Activated CD8-positive, alpha-beta memory T cell treated with anti-CD3 and anti-CD28 coated beads, Interleukin-2, amount 50 U/mL, for 48 hours (primary cell): ENCODE measurements around the gene TMEM220.

ENCODE experiments used
- DNase-seq: peaks from one replicate; pipeline ENCODE4 v3.0.0-alpha.2; 2020

Gene TMEM220

DNA sequence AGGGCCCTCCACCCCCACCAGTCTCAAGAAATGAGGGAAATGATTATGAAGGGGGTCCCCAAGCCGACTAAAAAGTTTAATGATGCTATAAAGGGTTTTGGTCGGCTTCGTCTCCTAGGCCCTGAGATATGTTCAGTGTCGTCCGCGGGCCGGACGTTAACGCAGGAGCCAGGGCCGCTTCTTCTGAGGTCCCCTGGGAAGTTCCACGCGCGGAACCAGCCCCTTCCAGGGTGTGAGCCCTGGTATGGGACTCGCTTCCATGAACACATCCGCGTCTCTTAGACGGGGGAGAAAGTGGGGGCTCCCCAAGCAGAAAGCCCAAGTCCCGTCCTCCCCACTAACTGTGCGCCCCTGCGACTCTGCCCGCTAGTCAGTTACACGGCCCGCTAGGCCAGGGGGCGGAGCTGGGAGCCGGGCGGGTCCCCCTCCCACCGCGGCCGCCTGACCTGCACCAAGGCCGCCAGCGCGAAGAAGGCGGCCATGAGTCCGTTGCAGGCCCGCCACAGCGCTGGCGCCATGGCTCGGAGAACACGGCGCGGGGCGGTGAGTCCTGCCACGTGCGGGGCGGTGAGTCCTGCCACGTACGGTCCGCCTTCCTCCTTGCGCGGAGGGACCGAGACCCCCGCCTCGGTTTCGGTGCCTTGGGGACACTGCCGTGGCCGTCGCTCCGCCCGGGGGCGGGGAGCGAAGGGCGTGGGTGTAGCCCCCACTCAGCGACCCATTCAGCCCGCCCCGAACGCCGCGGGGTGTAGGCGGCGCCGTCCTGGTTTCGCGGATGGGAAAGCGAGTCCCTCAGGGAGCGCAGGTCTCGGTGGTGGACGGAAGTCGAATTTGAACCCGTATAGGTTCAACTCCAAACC lies at the start of gene TMEM220:
TSS of gene TMEM220 (minus strand) at position 690 of the 860 bp plus-strand sequence. CDS start at position 518, 172 bp downstream.
- DNase-seq: peak; percentile 73

DNA sequence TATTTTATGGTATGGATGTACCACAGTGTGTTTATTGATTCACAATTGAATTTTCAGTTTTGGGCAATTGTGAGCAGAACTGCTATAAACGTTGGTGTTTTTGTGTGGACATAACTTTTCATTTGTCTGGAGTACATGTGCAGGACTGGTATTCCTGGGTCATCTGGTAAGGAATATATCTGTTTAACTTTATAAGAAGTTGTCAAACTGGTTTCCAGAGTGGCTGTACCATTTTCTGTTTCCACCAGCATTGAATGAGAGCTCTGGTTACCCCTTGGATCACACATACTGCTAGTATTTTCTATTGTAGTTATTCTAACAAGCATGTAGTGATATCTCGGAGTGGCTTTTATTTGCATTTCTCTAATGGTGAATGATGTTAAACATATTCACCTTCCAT lies 49.8 kb upstream of the TMEM220 start:
- no peak for DNase-seq

DNA sequence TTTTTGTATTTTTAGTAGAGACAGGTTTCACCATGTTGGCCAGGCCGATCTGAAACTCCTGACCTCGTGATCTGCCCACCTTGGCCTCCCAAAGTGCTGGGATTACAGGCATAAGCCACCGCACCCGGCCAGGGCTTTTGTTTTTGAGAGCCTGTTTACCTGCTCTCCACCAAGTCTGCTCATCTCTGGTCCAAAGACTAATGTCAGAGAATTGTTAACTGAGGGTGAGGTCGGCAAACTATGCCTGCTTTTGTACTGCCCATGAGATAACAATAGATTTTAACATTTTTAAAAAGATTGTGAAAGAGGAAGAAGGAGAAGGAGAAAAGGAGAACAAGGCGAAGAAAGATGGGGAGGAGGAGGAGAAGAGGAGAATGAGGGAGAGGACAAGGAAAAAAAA lies 48.1 kb upstream of the TMEM220 start:
- DNase-seq: no peak

DNA sequence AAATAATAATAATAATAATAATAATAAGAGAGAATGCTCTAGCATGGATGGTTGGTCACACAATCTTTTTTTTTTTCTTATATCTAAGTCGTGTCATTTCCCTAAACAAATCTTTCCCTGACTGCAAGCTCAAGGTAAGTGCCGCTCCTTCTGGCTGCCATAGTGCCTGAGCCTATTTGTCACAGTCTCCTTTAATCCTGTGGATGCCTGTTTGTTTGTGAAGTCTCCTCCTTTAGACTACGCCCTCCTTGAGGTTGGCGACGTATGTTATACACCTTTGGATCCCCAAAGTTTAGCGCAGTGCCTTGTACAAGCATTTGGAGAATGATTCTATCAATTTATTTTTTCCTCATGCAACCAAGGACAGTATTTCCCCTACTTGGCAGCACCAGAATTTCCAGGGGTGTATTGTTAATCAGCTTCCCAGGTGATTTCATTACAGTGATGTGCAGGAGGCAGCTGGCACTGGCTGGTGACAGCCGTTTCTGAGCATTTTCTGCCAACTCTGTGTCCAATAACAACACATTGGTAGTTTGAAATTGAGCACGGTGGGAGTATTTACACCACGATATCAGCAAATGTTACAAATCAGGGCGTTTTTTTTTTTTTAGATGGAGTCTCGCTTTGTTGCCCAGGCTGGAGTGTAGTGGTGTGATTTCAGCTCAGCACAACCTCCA lies 47.4 kb upstream of the TMEM220 start:
- no peak for DNase-seq

DNA sequence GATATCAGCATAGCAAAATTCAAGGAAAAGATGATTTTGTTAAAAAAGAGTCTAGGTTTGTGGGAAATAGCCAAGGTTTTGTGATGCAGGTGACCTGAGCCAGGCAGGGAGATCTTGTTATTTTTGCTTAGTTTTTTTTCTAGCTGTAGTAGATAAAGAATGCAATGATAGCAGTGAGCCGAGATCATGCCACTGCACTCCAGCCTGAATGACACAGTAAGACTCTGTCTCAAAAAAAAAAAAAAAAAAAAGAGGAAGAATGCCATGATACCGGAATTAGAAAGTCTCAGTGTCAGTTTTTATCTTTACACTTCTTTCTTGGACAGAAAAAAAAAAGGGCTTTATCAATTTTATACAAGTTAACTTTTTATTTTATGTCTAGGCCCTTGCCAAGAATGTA lies 46.6 kb upstream of the TMEM220 start:
- no peak for DNase-seq

DNA sequence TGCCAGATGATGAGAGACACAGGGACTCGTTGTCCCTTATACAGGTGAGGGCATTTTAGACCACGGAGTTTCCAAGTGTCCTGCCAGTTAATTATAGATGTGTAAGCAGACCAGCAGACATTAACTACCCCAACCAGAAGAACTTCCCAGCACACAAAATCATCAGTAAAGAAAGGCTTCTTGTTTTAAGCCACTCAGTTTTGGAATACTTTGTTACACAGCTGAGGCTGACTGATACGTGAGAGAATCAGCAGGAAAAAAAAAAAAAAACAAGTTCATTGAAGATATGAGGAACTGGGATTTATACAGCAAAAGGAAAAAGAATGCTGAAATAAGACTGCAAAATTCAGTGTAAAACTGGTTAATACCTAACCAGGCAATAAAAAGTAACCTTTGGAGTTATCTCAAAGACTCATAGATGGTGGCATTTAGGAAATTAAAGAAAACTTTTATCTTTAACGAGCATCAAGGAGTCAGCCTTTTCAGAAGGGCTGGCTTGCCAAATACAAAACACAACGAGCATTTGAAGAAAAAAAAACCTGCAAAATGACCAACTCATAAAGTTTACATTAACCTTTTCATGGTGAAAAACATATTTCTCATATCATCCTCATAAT lies 46.0 kb upstream of the TMEM220 start:
- DNase-seq: no peak

DNA sequence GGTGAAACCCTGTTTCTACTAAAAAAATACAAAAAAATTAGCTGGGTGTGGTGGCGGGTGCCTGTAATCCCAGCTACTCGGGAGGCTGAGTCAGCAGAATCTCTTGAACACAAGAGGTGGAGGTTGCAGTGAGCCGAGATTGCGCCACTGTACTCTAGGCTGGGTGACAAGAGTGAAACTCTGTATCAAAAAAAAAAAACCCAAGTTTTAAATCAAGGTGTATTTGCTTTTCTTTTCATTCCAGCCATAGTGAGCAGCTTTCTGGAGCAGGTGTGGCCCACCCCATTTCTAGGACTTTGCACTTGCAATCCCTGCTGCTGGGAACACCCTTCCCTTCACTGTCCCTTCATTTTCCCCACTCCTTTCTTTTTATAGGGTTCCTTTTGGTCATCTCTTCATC lies 45.2 kb upstream of the TMEM220 start:
- DNase-seq: no peak

DNA sequence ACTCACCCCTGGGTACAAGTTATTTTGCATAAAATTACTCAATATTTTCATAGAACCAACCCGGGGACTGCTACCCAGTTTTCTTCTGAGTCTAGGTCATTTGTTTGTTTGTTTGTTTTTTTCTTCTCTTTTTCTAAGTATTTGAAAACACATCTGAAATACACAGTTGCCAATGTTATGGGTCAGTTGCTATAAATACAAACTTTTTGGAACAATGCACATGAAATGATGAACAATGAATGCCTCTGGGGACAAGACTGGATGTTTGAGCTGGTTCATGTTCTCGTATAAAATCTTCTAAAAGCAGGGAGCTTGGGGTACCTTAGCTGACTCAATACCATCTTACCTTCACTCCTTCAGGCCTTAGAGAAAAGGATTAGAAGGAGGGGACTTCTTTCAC lies 43.6 kb upstream of the TMEM220 start:
- no peak for DNase-seq

DNA sequence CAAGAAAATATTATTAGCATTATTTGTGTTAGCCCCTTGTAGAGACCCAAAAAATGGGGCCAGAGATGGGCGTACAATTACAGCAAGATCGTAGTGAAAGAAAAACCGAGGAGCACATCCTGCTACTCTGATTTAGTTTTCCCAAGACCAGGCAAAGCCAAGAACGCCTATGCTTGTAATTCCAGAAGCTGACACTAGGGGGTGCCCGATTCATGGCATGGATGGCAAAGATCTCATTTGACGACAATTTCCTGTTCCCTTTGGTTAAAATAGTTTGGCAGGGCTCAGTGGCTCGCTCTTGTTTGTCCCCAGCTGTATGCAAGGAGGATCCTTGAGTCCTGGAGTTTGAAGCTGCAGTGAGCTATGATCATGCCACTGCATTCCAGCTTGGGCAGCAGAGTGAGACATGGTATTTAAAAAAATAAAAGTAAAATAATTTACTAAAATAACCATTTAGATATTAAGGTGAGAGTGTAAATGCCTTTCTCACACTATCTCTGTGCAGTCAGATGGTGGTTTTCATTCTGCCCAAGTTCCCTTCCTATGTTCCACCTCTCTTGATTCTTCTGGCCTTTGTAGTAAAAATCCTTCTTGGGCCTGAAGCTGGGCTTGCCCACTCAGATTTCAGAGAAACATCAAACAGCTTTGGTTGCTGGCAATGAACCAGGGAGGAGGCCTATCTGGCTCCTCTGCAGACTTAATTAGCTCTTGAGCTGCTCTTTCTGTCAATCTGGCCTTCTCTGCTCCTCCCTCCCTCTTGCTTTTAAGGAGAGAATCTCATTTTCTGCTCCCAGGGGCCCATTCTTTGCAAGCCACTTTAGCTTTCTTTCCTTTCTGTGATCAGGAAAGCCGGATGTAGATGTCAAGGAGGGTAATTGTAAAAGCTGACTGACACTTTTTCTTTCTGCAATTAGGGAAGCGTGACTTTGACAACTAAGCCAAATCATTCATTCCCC lies 42.9 kb upstream of the TMEM220 start:
- DNase-seq: peak; percentile 86

DNA sequence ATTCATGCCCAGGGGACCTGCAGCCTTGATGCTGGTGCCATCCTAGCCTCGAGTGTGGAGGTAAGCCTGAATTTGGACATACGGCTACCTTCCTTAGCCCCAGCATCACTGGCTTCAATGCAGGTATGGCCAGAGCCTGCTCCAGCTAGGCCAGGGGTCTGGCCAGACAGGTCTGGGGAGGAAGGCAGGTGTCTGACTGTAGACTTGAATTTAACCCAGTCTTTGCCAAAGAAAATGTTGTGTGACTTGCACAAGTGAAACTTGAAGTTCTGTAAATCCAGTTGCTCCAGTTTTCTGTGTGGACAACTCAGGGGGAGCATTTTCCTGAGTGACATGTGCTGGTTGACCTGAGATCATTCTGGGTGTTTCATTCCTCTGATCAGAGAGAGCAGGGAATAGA lies 41.3 kb upstream of the TMEM220 start:
- DNase-seq: no peak

DNA sequence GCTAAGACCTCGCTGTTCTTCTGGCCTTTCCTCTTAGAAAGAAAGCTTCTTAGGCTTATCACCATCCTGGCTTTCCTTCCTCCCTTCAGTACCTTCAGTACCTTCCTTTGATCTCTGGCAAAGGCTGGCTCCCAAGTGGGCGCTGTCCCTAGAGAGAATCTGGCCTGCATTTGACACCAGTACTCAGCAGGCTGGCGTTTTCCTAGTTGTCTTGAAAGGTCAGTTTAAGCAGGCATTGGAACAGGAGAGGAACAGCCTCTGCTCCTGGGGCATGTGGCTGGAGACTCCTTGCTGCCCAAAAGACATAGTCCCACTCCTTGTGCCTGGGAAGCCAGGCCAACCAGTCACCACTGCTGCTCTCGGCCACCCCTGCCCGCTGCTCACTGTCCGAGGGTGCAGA lies 40.0 kb upstream of the TMEM220 start:
- DNase-seq: no peak

DNA sequence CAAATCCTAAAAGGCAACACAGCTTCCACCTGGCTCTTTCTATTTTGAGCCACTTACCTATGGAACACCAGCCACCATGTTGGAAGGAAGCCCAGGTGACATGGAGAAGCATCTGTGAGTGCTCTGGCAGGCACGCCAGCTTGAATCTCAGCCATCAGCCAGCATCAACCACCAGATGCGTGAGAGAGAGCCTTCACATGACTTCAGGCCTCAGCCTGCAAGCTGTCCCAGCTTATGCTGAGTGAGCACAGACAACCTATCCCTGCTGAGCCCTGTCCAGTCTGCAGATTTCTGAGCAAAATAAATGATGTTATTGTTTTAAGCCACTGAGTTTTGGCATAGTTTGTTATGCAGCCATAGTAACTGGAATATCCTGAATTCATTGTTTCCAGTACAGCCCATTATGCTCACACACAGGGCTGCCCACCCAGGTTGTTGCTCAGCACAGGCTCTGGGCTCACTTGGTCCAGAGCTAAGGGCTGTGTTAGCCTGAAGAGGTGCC lies 39.0 kb upstream of the TMEM220 start:
- no peak for DNase-seq

DNA sequence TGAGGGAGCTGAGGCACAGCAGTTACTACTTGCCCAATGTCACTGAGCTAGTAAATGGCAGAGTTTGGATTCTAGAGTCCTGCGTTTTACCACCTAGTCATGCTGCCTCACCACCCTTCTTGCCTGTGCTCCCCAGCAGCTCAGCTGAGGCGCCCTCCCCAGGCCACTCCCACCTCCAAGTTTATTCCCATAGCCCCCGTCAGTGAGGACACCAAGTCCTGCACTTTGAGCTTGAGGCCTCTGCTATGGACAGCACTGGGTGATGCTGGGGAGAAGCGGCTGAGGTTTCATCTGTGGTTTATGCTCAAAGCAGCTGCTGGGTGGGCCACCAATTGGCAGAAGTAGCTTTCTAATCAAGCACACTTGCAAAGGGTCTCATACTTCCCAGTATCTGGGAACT lies 37.4 kb upstream of the TMEM220 start:
- no peak for DNase-seq

DNA sequence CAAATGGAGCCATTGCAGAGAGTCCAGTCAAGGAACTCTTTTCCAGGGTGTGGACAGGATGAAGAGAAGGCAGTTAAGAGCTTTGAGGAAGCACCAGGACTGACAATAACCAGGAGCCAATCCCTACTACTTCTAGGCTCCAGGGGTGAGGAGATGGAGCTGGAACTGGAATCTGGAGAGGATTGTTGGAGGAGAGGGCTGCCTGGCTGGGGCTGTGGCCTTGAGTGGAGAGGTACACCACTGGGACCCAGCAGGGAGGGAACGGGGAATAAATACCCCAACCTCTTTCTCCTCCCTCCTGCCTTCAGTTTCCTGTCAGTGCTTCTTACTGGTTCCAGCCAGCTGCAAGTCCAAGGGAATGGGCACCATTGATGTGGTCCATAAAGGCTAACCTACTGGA lies 32.2 kb upstream of the TMEM220 start:
- DNase-seq: no peak

DNA sequence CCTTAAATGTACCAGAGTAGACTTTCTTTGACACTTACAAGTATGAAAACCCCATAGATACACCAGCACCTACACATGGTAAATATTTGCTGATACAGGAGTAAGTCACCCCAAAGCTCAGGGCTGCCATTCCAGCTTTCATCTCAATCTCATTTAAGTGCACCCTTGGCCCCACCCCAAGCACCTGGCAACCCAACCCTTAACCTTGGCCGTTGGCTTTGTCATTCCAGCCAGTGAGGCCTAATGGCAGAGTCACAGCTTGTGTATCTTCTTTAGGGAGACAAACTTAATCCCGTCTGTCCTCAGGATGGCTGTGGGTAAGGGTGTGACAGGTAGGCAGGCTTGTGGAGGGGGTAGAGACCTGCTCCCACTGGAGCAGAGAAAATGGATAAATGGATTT lies 31.5 kb upstream of the TMEM220 start:
- no peak for DNase-seq

DNA sequence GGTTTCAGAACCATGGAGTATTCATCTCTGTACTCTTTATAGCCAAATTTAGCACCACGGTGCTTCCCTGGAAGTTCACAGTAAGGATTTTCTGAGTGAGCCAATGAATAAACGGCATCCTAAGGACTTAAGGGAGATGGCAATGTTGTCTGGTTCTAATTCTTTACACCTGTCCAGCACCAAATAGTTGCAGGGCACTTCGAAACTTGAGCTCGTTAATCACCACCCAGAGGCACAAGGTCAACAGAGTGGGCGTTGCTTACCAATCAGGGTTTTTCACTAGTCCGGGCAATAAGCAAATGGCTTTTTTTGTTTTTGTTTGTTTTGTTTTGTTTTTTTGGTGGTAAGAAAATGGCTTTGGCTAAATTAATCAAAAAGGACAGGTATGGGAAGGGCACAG lies 28.2 kb upstream of the TMEM220 start:
- DNase-seq: no peak

DNA sequence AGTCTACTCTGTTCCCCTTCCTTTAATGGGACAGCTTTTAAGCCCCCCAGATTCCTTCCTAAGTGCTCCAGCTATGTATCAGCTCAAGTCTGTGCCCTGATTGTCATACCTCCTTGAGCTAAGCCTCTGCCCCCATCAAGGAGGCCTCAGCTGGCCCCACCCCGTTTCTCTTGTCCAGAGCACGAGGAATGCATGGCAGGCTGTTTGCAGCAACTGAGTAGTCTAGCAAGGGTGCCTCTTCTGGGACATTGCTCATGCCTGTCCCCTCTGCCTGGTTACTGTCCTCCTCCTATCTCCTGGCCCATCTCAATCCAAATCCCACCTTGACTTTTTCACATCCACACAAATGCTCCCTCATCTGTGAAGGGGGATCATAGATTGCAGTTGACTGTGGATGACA lies 27.8 kb upstream of the TMEM220 start:
- DNase-seq: no peak

DNA sequence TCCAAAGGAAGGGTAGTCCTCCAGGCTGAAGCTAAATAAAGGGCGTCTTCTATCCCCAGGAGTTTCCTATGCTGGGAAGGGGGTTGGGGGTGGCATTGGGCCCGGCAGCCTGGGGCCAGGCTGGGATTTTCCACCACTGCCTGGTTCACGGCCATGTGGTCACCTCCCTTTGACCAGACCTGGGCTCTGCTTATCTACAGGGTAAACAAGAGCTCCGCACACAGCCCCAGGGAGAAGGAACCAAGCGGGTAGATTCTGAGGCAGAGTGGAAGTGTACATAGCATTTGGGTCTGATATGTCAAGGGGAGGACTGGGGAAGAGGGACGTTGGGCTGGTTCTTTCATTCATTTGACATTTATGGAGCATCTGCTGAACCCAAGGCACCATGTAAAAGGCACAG lies 27.2 kb upstream of the TMEM220 start:
- DNase-seq: no peak

DNA sequence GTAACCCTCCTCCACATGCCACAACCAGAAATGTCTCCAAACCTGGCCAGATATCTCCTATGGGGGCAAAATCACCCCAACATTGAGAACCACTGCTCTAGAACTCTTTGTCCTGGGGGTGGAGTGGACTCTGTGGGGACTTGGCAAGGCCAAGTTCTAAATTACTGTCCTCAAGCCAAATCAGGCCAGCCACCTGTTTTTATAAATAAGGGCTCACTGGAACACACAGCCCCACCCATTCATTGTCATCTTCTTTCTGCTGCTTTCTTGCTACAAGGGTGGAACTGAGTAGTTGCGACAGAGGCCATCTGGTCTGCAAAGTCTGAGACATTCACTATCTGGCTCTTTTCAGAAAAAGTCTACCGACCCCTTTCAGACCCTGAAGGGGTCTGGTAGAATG lies 26.8 kb upstream of the TMEM220 start:
- DNase-seq: no peak

DNA sequence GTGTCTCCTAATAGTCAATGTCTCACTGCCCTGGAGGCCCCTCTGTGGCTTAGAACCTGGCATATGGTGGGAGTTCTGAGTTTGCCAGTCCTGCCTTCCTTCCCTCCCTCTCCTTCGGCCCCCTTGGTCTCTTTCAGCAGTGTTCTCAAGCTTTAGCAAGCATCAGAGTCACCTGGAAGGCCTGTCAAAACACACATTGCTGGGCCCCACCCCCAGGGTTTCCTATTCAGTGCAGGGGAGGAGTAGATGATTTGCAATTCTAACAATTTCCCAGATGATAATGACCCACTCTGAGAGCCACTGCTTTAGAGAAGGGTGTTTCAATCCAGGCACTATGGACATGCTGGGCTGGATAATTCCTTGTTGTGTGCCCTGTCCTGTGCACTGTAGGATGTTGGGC lies 26.4 kb upstream of the TMEM220 start:
- DNase-seq: no peak

DNA sequence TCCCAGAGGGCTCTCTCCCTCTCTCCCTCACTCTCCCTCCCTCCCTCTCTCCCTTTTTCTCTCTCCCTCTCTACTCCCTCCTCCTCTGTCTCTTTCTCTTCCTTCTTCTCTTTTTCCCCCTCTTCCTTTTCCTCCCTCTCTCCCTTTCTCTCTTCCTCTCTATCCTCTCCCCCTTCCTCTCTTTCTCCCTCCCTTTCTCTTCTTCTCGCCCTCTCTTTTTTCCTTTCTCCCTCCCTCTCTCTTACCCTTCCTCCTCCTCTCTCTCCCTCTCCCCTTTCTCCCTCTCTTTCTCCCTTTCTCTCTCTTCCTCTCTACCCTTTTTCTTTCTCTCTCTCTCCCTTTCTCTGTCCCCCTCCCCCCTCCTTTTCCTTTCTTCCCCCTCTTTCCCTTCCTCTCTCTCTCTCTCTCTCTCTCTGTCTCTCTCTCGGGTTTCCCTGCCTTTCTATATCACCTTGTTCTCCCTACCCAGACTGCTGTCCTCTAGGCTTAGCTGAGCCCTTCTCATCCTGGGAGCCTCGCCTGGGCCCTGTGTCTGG lies 25.8 kb upstream of the TMEM220 start:
- DNase-seq: no peak

DNA sequence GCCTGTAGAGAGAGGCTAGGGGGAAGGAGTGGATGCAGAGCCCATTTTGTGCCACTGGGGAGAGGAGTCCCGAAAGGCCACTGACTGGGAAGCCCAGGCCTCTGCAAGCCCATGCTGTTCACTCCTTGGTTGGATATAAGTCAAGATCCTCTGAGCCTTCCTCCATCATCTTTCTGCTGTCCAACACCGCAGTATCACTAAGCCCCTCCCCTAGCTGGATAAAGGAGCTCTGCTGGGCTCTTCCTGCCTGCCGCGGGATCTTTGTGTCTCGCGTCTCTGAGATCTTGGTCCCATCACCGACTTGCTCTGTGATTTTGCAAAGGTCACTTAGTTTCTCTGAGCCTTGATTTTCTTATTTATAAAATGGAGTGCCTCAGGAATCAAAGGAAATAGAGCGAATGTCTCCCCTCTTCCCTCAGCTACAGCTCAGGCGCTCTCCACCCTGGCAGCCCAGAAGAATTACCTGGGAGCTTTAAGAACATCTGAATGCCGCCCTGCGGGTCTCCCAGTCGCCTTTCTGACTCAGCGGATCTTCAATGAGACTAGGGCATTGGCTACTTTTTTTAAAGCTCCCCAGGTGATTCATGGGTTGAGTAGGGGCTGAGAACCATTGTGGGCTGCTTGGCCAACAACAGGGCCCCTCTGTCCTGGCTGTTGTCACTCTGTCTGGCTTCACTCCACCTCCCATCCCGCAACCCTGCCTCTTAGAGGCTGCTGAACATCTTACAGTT lies 25.2 kb upstream of the TMEM220 start:
- DNase-seq: no peak
